H9 (cell line): ENCODE data around the gene TMPRSS2. TPM values are rescaled to one million over a fixed set of nuclear protein-coding genes. Genes with fewer than 3 reads are reported as not detected.

Source experiments
- DNase-seq: peaks from one replicate; pipeline ENCODE4 v3.0.0-alpha.2; 2017
- H2AFZ ChIP-seq: one replicate; pipeline ENCODE4 v1.6.1; 2013; ENCODE audit warnings: mild to moderate bottlenecking, low read length, control low read depth, moderate library complexity
- H2AK5ac ChIP-seq: 2 replicates; pipeline ENCODE4 v1.6.1; 2013; ENCODE audit warnings: low read length, control low read depth, mixed read lengths; ENCODE audit not compliant: insufficient read length
- H2BK120ac ChIP-seq: one replicate; pipeline ENCODE4 v1.6.1; 2013; ENCODE audit warnings: low read depth, mild to moderate bottlenecking, low read length, control low read depth, inconsistent platforms; ENCODE audit not compliant: poor library complexity, severe bottlenecking
- H2BK12ac ChIP-seq: 2 replicates; pipeline ENCODE4 v1.6.1; 2013; ENCODE audit warnings: low read length, control low read depth, mixed read lengths, low read depth; ENCODE audit not compliant: insufficient read length
- H2BK15ac ChIP-seq: 2 replicates; pipeline ENCODE4 v1.6.1; 2013; ENCODE audit warnings: low read depth, low read length, control low read depth
- H2BK20ac ChIP-seq: one replicate; pipeline ENCODE4 v1.6.1; 2013; ENCODE audit warnings: low read depth, mild to moderate bottlenecking, low read length, control low read depth, inconsistent platforms; ENCODE audit not compliant: poor library complexity, severe bottlenecking
- H2BK5ac ChIP-seq: 2 replicates; pipeline ENCODE4 v1.6.1; 2013; ENCODE audit warnings: low read length, control low read depth, mixed read lengths; ENCODE audit not compliant: insufficient read length
- H3K14ac ChIP-seq: 2 replicates; pipeline ENCODE4 v1.6.1; 2013; ENCODE audit warnings: low read length, control low read depth; ENCODE audit not compliant: insufficient read depth
- H3K18ac ChIP-seq: 2 replicates; pipeline ENCODE4 v1.6.1; 2013; ENCODE audit warnings: low read depth, mild to moderate bottlenecking, mixed read lengths, low read length, control low read depth; ENCODE audit not compliant: insufficient read length
- H3K23ac ChIP-seq: 2 replicates; pipeline ENCODE4 v1.6.1; 2013; ENCODE audit warnings: low read length, control low read depth, mixed read lengths, low read depth; ENCODE audit not compliant: insufficient read length
- H3K23me2 ChIP-seq: 2 replicates; pipeline ENCODE4 v1.6.1; 2013; ENCODE audit warnings: low read depth, mild to moderate bottlenecking, mixed read lengths, low read length, control low read depth; ENCODE audit not compliant: insufficient read length, poor library complexity, severe bottlenecking
- H3K27ac ChIP-seq: 2 replicates; pipeline ENCODE4 v1.5.1; 2013; ENCODE audit warnings: low read length, control low read depth, mixed read lengths, low read depth; ENCODE audit not compliant: insufficient read length
- H3K27me3 ChIP-seq: 2 replicates; pipeline ENCODE4 v1.6.1; 2013; ENCODE audit warnings: low read length, control low read depth, inconsistent platforms; ENCODE audit not compliant: insufficient read depth
- H3K4ac ChIP-seq: 2 replicates; pipeline ENCODE4 v1.6.1; 2013; ENCODE audit warnings: low read depth, mild to moderate bottlenecking, control low read depth, inconsistent platforms, low read length, moderate library complexity
- H3K4me1 ChIP-seq: 2 replicates; pipeline ENCODE4 v1.6.1; 2013; ENCODE audit warnings: low read length, control low read depth, inconsistent platforms; ENCODE audit not compliant: insufficient read depth
- H3K4me2 ChIP-seq: 2 replicates; pipeline ENCODE4 v1.6.1; 2013; ENCODE audit warnings: low read length, control low read depth, mixed read lengths; ENCODE audit not compliant: insufficient read length, insufficient read depth
- H3K56ac ChIP-seq: 2 replicates; pipeline ENCODE4 v1.6.1; 2013; ENCODE audit warnings: low read depth, mild to moderate bottlenecking, mixed read lengths, low read length, control low read depth; ENCODE audit not compliant: insufficient read length
- H3K79me1 ChIP-seq: 2 replicates; pipeline ENCODE4 v1.6.1; 2013; ENCODE audit warnings: low read depth, mild to moderate bottlenecking, moderate library complexity, low read length, control low read depth, inconsistent platforms; ENCODE audit not compliant: insufficient read depth, poor library complexity, severe bottlenecking
- H3K79me2 ChIP-seq: 2 replicates; pipeline ENCODE4 v1.6.1; 2013; ENCODE audit warnings: low read length, control low read depth, inconsistent platforms; ENCODE audit not compliant: insufficient read depth
- H3K9ac ChIP-seq: 2 replicates; pipeline ENCODE4 v1.6.1; 2013; ENCODE audit warnings: low read length, control low read depth, mixed read lengths; ENCODE audit not compliant: insufficient read length; ENCODE audit errors: extremely low read depth
- H3K9me3 ChIP-seq: one replicate; pipeline ENCODE4 v1.6.1; 2013; ENCODE audit warnings: low read depth, low read length, inconsistent platforms; ENCODE audit not compliant: control insufficient read depth
- H3T11ph ChIP-seq: one replicate; pipeline ENCODE4 v1.6.1; 2013; ENCODE audit warnings: mild to moderate bottlenecking, low read length, control low read depth, inconsistent platforms
- H4K20me1 ChIP-seq: one replicate; pipeline ENCODE4 v1.6.1; 2013; ENCODE audit not compliant: control insufficient read depth, insufficient read length, insufficient read depth
- H4K5ac ChIP-seq: 2 replicates; pipeline ENCODE4 v1.6.1; 2013; ENCODE audit warnings: low read depth, mild to moderate bottlenecking, mixed read lengths, low read length, control low read depth; ENCODE audit not compliant: insufficient read length
- H4K8ac ChIP-seq: replicated peaks from 2 replicates; pipeline ENCODE4 v1.6.1; 2013; ENCODE audit warnings: low read length, control low read depth, mixed read lengths, low read depth; ENCODE audit not compliant: insufficient read length
- H4K91ac ChIP-seq: 2 replicates; pipeline ENCODE4 v1.6.1; 2013; ENCODE audit warnings: low read depth, mild to moderate bottlenecking, moderate library complexity, mixed read lengths, low read length, control low read depth; ENCODE audit not compliant: insufficient read length
- H3K27ac Mint-ChIP-seq, 3 experiments: 2 replicates in 2 of 3; 3 replicates in 1 of 3; pipeline ENCODE4 v1.8.0; 2020 to 2021; ENCODE audit warnings: mixed read lengths in 3 of 3, mild to moderate bottlenecking in 1 of 3, moderate library complexity in 1 of 3
- H3K27me3 Mint-ChIP-seq: 2 replicates; pipeline ENCODE4 v1.8.0; 2021; ENCODE audit warnings: low read depth, mild to moderate bottlenecking, moderate library complexity, mixed read lengths
- H3K36me3 Mint-ChIP-seq, 3 experiments: 2 replicates in 2 of 3; 3 replicates in 1 of 3; pipeline ENCODE4 v1.8.0; 2020 to 2021; ENCODE audit warnings: low read depth in 3 of 3, mixed read lengths in 3 of 3; ENCODE audit not compliant: insufficient read depth in 1 of 3
- H3K4me1 Mint-ChIP-seq, 2 experiments: 2 replicates each; pipeline ENCODE4 v1.8.0; 2020; ENCODE audit warnings: mixed read lengths in 2 of 2
- H3K4me3 Mint-ChIP-seq, 2 experiments: 2 replicates in 1 of 2; 3 replicates in 1 of 2; pipeline ENCODE4 v1.8.0; 2020 to 2021; ENCODE audit warnings: mild to moderate bottlenecking in 2 of 2, mixed read lengths in 2 of 2, moderate library complexity in 1 of 2
- H3K9me3 Mint-ChIP-seq, 2 experiments: 2 replicates in 1 of 2; 3 replicates in 1 of 2; pipeline ENCODE4 v1.8.0; 2020; ENCODE audit warnings: mild to moderate bottlenecking in 2 of 2, mixed read lengths in 2 of 2, moderate library complexity in 1 of 2
- CTCF ChIP-seq: fragments of 200-600 bp; sonication (generic); conservative IDR thresholded peaks from 3 replicates; pipeline ENCODE4 v1.8.0; 2021; ENCODE audit warnings: antibody characterized with exemption, mild to moderate bottlenecking
- WGBS: extraction: QIAGEN DNeasy Blood & Tissue Kit; methylation state at CpG from one replicate; pipeline ENCODE4 v1.1.7; 2013; ENCODE audit warnings: missing lambda C conversion rate, low lambda C conversion rate, mixed read lengths; ENCODE audit not compliant: insufficient read length; ENCODE audit errors: extremely low coverage; 5-methylcytosine and 5-hydroxymethylcytosine counted together
- total RNA-seq: library from RNA; stranded (reverse); gene quantifications from 2 replicates; pipeline ENCODE4 v1.2.1, GENCODE V29; 2021

TMPRSS2 gene
- total RNA-seq, 1 experiment from 2014 or later: 12.1 TPM

GRCh38 chr21:41427556-41427955, 80.4 kb downstream of the TMPRSS2 start:
- H3K79me2 ChIP-seq: no peaks in the 10 kb centered on the region
- no peak overlapping the region for H2AFZ ChIP-seq
- no peaks in the 10 kb centered on the region for H4K20me1 ChIP-seq
- no peak overlapping the region for H3K27ac Mint-ChIP-seq
- no peak overlapping the region for H2BK5ac ChIP-seq
- no peak overlapping the region for H3K4me2 ChIP-seq
- no peak overlapping the region for H4K8ac ChIP-seq
- H2AK5ac ChIP-seq: no peak overlapping the region
- H3K56ac ChIP-seq: no peak overlapping the region
- H4K5ac ChIP-seq: no peak overlapping the region
- no peak overlapping the region for H3K18ac ChIP-seq
- no peaks in the 10 kb centered on the region for H3K79me1 ChIP-seq
- peaks cover 17 to 18% of the 10 kb centered on the region in 2 experiments for H3K4me1 Mint-ChIP-seq
- H3K4me1 ChIP-seq: no peaks in the 10 kb centered on the region; the same call in 1 of the 2 replicates
- no peak overlapping the region for H3K4me3 Mint-ChIP-seq
- peaks cover 44% of the 10 kb centered on the region for H3K27me3 Mint-ChIP-seq
- no peak overlapping the region for H2BK15ac ChIP-seq
- peaks cover 2% of the 10 kb centered on the region; the same call in 1 of the 2 replicates for H3K27me3 ChIP-seq
- WGBS: no CpG with 5 or more reads among the region's 8 CpGs
- peaks cover 0 to 2% of the 10 kb centered on the region in 2 experiments; a peak in 2 of 5 replicates for H3K9me3 Mint-ChIP-seq
- no peak overlapping the region for H2BK12ac ChIP-seq
- no peak overlapping the region for H2BK120ac ChIP-seq
- no peak overlapping the region for H3T11ph ChIP-seq
- no peaks in the 10 kb centered on the region for H3K9me3 ChIP-seq
- H3K27ac ChIP-seq: no peak overlapping the region
- H2BK20ac ChIP-seq: no peak overlapping the region
- TF ChIP-seq CTCF: no peak
- no peak overlapping the region for H3K14ac ChIP-seq
- DNase-seq: peak; percentile 19
- H3K4ac ChIP-seq: no peak overlapping the region
- H4K91ac ChIP-seq: no peak overlapping the region
- no peaks in the 10 kb centered on the region; a peak in 1 of 7 replicates for H3K36me3 Mint-ChIP-seq
- H3K23me2 ChIP-seq: peaks cover 7% of the 10 kb centered on the region
- no peak overlapping the region for H3K23ac ChIP-seq
- H3K9ac ChIP-seq: no peak overlapping the region
